HepG2 (cell line): ENCODE measurements around the gene EMID1. TPM values are rescaled to one million over a fixed set of nuclear protein-coding genes. Genes with fewer than 3 reads are reported as not detected.

ENCODE experiments used
- ATAC-seq: fragments of 200-7000 bp; cut with Tn5 transposase; 3 replicates; pipeline ENCODE4 v1.9.1; 2020; ENCODE audit warnings: mild to moderate bottlenecking, moderate library complexity
- BruUV-seq: library from RNA; stranded (reverse); fragments of 400-500 nt; replicated peaks from 2 replicates; lab custom pipeline; 2021; lab: Mats Ljungman, UMichigan
- CTCF ChIA-PET: fragments of 300-600 bp; formaldehyde crosslinking; extraction: SDS; loops from one replicate; lab custom pipeline; 2021; ENCODE audit warnings: low total read pairs, inconsistent platforms, low intra/inter-chr PET ratio; lab: Yijun Ruan, JAX
- POLR2A ChIA-PET: fragments of 350-600 bp; sonication (Branson Sonifier 250); formaldehyde crosslinking; loops from one replicate; lab custom pipeline; 2020; ENCODE audit warnings: antibody characterized with exemption, inconsistent platforms; lab: Yijun Ruan, JAX
- DNase-seq: peaks from one replicate; pipeline ENCODE4 v3.0.0-alpha.2; 2015; ENCODE audit warnings: low spot score
- FAIRE-seq: peaks from 3 replicates; lab custom pipeline; 2011; peaks lifted over from hg19 to GRCh38; lab: Jason Lieb, UNC
- H2AFZ ChIP-seq: one replicate; pipeline ENCODE4 v1.6.1; 2011; ENCODE audit warnings: low read length, inconsistent platforms
- H3K27ac ChIP-seq: fragments of 300-600 bp; 3 replicates; pipeline ENCODE4 v1.8.0; 2011; ENCODE audit warnings: mixed run types, mild to moderate bottlenecking, mixed read lengths, low read length, inconsistent platforms; ENCODE audit not compliant: insufficient read depth; ENCODE audit errors: extremely low read length
- H3K27me3 ChIP-seq, 2 experiments: fragments of 200-600 bp in 1 of 2; 2 replicates in 1 of 2; 3 replicates in 1 of 2; pipeline versions ENCODE4 v1.6.0 to v1.8.0; 2011; ENCODE audit warnings: low read length in 2 of 2, mild to moderate bottlenecking in 2 of 2, moderate library complexity in 2 of 2, inconsistent platforms in 1 of 2; ENCODE audit not compliant: insufficient read depth in 2 of 2, control insufficient read depth in 1 of 2
- H3K36me3 ChIP-seq, 2 experiments: fragments of 200-600 bp in 1 of 2; replicated peaks in 1 of 2; 2 replicates in 1 of 2; 3 replicates in 1 of 2; pipeline versions ENCODE4 v1.5.1 to v1.8.0; 2011; ENCODE audit warnings: low read length in 2 of 2, inconsistent platforms in 1 of 2; ENCODE audit not compliant: insufficient read depth in 2 of 2, control insufficient read depth in 1 of 2
- H3K4me1 ChIP-seq: 2 replicates; pipeline ENCODE4 v1.5.1; 2012; ENCODE audit warnings: low read length, inconsistent platforms; ENCODE audit not compliant: insufficient read depth
- H3K4me2 ChIP-seq: 2 replicates; pipeline ENCODE4 v1.6.0; 2011; ENCODE audit warnings: low read depth, low read length, inconsistent platforms
- H3K4me3 ChIP-seq, 3 experiments: fragments of 200-600 bp in 1 of 3; sonication (generic), shearing (Covaris generic) in 1 of 3; replicated peaks in 1 of 3; 2 replicates each; pipeline ENCODE4 v1.5.1; 2011 to 2016; ENCODE audit warnings: low read length in 3 of 3, inconsistent platforms in 2 of 3, low read depth in 2 of 3, mild to moderate bottlenecking in 2 of 3, control low read depth in 1 of 3, mixed read lengths in 1 of 3; ENCODE audit not compliant: insufficient read depth in 1 of 3
- H3K79me2 ChIP-seq: one replicate; pipeline ENCODE4 v1.6.1; 2011; ENCODE audit warnings: low read length, inconsistent platforms; ENCODE audit not compliant: insufficient read depth
- H3K9ac ChIP-seq: 2 replicates; pipeline ENCODE4 v1.6.0; 2011; ENCODE audit warnings: mild to moderate bottlenecking, low read depth, low read length, inconsistent platforms; ENCODE audit not compliant: insufficient read depth
- H3K9me3 ChIP-seq: 2 replicates; pipeline ENCODE4 v1.5.1; 2012; ENCODE audit warnings: mild to moderate bottlenecking, low read length
- H4K20me1 ChIP-seq: 2 replicates; pipeline ENCODE4 v1.6.0; 2011; ENCODE audit warnings: inconsistent platforms, mild to moderate bottlenecking, low read length, moderate library complexity; ENCODE audit not compliant: insufficient read depth
- CHD4 ChIP-seq: fragments of 200-600 bp; sonication (generic); IDR thresholded peaks from 2 replicates; pipeline ENCODE4 v1.7.0; 2017; ENCODE audit warnings: mild to moderate bottlenecking, low read length, borderline replicate concordance
- GZF1 ChIP-seq: sonication (generic); formaldehyde crosslinking; IDR thresholded peaks from 2 replicates; pipeline ENCODE4 v1.5.1; 2020; ENCODE audit warnings: mild to moderate bottlenecking, missing genetic modification reagents
- MAFK ChIP-seq, 2 experiments: IDR thresholded peaks in 1 of 2; conservative IDR thresholded peaks in 1 of 2; 2 replicates each; pipeline ENCODE4 v1.6.1; 2011; ENCODE audit warnings: improper control_type of control experiment in 2 of 2, low read length in 2 of 2
- MEIS1 ChIP-seq: sonication (generic); formaldehyde crosslinking; IDR thresholded peaks from 2 replicates; pipeline ENCODE4 v1.9.0; 2021; ENCODE audit warnings: mild to moderate bottlenecking, missing genetic modification reagents, moderate library complexity, borderline replicate concordance
- MLLT10 ChIP-seq: sonication (generic); formaldehyde crosslinking; IDR thresholded peaks from 2 replicates; pipeline ENCODE4 v1.4.0; 2020; ENCODE audit warnings: missing genetic modification reagents
- ZNF282 ChIP-seq: fragments of 450-650 bp; IDR thresholded peaks from 2 replicates; pipeline ENCODE4 v1.6.1; 2018; ENCODE audit not compliant: partially characterized antibody
- ZNF782 ChIP-seq: sonication (generic); formaldehyde crosslinking; IDR thresholded peaks from 2 replicates; pipeline ENCODE4 v1.4.0; 2020; ENCODE audit warnings: missing genetic modification reagents, mild to moderate bottlenecking, borderline replicate concordance
- WGBS: methylation state at CpG from one replicate; pipeline ENCODE4 v1.1.6; 2017; ENCODE audit warnings: low lambda C conversion rate; 5-methylcytosine and 5-hydroxymethylcytosine counted together
- in situ Hi-C: cut with HindIII; loops from 2 replicates; pipeline ENCODE4 v1.10.0; 2017; ENCODE audit warnings: low pct_unique_long_range_greater_than_20kb; ENCODE audit not compliant: extremely low pct_ligation_motif_present
- intact Hi-C: fragments of 100-400 bp; cut with micrococcal nuclease; formaldehyde crosslinking; loops from one replicate; pipeline ENCODE4 v1.10.0; 2022; ENCODE audit not compliant: unreplicated experiment
- polyA plus RNA-seq, 8 experiments: library from polyadenylated mRNA; depleted of rRNA in 3 of 8; stranded (reverse) in 7 of 8; unstranded in 1 of 8; fragments of >200 nt; fragmentation: Illumina TruSeq in 4 of 8; extraction: Trizol in 4 of 8; gene quantifications; 2 replicates each; pipeline versions ENCODE4 v1.2.1 to v1.2.3, GENCODE V29; 2011 to 2016; ENCODE audit warnings: low read depth in 4 of 8, missing spikeins in 1 of 8, mixed read lengths in 1 of 8; ENCODE audit not compliant: insufficient read depth in 1 of 8
- total RNA-seq, 5 experiments: library from RNA; depleted of rRNA; stranded (reverse); fragments of >200 nt; fragmentation: Illumina TruSeq; extraction: Trizol; gene quantifications; 2 replicates each; pipeline ENCODE4 v1.2.3, GENCODE V29; 2016; ENCODE audit warnings: low read depth in 1 of 5
- TF ChIP-seq, protein P1 (sequence below): sonication (generic); formaldehyde crosslinking; IDR thresholded peaks from 2 replicates; pipeline ENCODE4 v1.8.0; 2022; ENCODE audit warnings: mild to moderate bottlenecking, missing genetic modification reagents
- TF ChIP-seq, protein P2 (sequence below): sonication (generic); formaldehyde crosslinking; IDR thresholded peaks from 2 replicates; pipeline ENCODE4 v1.4.0; 2020; ENCODE audit warnings: low read depth, mild to moderate bottlenecking, missing genetic modification reagents

EMID1 gene
- total and polyA plus RNA-seq, 2 of the 13 experiments (the other 11 are each of a cell fraction or from before 2014, with no cell fraction given): 0.45 to 0.82 TPM

GRCh38 chr22:29197096-29197495 lies 8.6 kb upstream of the EMID1 start:
- no peak overlapping the region for H2AFZ ChIP-seq
- TF ChIP-seq MAFK (conservative IDR thresholded peaks at IDR 0.05 in 1 of 2, IDR thresholded peaks at IDR 0.05 in 1 of 2; ENCODE audit: low read length in 2 of 2) (no peak), ZNF282 (no peak), MLLT10 (no peak), MEIS1 (CRISPR knock-in tag) (no peak), CHD4 (no peak), GZF1 (CRISPR knock-in tag) (no peak), ZNF782 (CRISPR knock-in tag) (no peak)
- TF ChIP-seq, protein P1, sequence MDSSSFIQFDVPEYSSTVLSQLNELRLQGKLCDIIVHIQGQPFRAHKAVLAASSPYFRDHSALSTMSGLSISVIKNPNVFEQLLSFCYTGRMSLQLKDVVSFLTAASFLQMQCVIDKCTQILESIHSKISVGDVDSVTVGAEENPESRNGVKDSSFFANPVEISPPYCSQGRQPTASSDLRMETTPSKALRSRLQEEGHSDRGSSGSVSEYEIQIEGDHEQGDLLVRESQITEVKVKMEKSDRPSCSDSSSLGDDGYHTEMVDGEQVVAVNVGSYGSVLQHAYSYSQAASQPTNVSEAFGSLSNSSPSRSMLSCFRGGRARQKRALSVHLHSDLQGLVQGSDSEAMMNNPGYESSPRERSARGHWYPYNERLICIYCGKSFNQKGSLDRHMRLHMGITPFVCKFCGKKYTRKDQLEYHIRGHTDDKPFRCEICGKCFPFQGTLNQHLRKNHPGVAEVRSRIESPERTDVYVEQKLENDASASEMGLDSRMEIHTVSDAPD: no peak
- TF ChIP-seq, protein P2, sequence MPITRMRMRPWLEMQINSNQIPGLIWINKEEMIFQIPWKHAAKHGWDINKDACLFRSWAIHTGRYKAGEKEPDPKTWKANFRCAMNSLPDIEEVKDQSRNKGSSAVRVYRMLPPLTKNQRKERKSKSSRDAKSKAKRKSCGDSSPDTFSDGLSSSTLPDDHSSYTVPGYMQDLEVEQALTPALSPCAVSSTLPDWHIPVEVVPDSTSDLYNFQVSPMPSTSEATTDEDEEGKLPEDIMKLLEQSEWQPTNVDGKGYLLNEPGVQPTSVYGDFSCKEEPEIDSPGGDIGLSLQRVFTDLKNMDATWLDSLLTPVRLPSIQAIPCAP (CRISPR knock-in tag): no peak
- no peaks in the 10 kb centered on the region for H4K20me1 ChIP-seq
- no peak overlapping the region for H3K4me2 ChIP-seq
- WGBS: 39% methylated on average over 3 of the region's 3 CpGs
- intact Hi-C loops: no loop called here
- POLR2A ChIA-PET: interaction anchor here (1.4 kb wide), 1 partner anchor 9 kb away, joined by 3 read pairs; the partner anchor contains the start of gene EMID1
- peaks cover 3 to 26% of the 10 kb centered on the region in 2 experiments; a peak in 3 of 5 replicates for H3K27me3 ChIP-seq
- in situ Hi-C loops: no loop called here
- H3K79me2 ChIP-seq: no peaks in the 10 kb centered on the region
- no peak overlapping the region for H3K27ac ChIP-seq
- ATAC-seq (no peak), DNase-seq (no peak), FAIRE-seq (no peak)
- BruUV-seq: no TSS peak
- H3K9ac ChIP-seq: no peak overlapping the region
- no peaks in the 10 kb centered on the region for H3K36me3 ChIP-seq
- H3K4me1 ChIP-seq: peaks cover 21% of the 10 kb centered on the region
- no peak overlapping the region for H3K4me3 ChIP-seq
- H3K9me3 ChIP-seq: no peaks in the 10 kb centered on the region
- CTCF ChIA-PET: no interaction called here
